ENCODE results near the gene RFC5.

GRCh38 chr12:118055144-118055557 lies 38.6 kb downstream of the RFC5 start:
- peak; percentile 16 to 67 (median 56) for TF ChIP-seq CTCF (IDR thresholded peaks at IDR 0.05)
- no peak for TF ChIP-seq POLR2A (IDR thresholded peaks at IDR 0.05)

All from Peyer's patch (tissue), 4 donors.